ACHN (cell line): ENCODE results near the gene RAB3IL1.

Experiments
- DNase-seq: peaks from one replicate; pipeline ENCODE4 v3.0.0-alpha.2; 2015
- in situ Hi-C: cut with HindIII; loops from 2 replicates; pipeline ENCODE4 v1.10.0; 2017; ENCODE audit warnings: low sequenced_read_pairs, low pct_ligation_motif_present, low pct_unique_long_range_greater_than_20kb

RAB3IL1 gene

DNA sequence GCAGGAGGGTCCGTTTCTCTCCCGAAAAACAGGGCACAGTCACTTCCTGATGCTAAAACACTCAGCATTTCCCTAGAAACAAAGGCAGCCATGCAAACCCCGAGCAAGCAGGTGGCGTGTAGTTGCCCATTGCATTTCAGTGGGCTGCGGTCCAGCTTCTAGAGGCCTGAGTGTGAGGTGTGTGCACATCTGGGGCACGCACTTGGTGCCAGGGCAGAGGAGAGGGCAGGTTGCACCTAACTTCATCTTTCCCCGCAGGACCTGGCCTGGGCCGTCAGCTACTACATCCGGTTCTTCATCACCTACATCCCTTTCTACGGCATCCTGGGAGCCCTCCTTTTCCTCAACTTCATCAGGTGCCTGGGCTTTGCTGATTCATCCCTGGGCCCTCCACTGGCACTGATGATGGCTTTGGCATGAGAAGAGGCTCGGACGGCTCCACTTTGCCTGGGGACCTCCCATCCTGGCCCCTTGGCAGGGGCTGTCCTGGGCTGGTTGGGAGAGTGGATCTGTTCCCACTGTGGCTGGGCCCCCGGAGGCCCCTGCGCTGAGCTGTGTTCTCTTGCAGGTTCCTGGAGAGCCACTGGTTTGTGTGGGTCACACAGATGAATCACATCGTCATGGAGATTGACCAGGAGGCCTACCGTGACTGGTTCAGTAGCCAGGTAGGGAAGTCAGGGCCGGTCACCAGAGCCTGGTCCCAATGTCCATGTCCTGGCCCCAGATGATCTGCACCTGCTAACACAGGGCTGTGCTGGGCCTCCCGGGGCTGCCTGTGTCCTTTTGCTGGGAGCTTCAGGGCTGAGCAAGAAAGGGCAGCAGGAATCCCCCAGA, 54.4 kb downstream of the RAB3IL1 start:
- no peak for DNase-seq
- in situ Hi-C loops = no loop called here

GRCh38 chr11:61861634-61862033, 55.7 kb downstream of the RAB3IL1 start:
- DNase-seq = no peak
- in situ Hi-C loops = no loop called here

GRCh38 chr11:61860054-61860903, 57.1 kb downstream of the RAB3IL1 start:
- in situ Hi-C loops = no loop called here
- DNase-seq = no peak

DNA sequence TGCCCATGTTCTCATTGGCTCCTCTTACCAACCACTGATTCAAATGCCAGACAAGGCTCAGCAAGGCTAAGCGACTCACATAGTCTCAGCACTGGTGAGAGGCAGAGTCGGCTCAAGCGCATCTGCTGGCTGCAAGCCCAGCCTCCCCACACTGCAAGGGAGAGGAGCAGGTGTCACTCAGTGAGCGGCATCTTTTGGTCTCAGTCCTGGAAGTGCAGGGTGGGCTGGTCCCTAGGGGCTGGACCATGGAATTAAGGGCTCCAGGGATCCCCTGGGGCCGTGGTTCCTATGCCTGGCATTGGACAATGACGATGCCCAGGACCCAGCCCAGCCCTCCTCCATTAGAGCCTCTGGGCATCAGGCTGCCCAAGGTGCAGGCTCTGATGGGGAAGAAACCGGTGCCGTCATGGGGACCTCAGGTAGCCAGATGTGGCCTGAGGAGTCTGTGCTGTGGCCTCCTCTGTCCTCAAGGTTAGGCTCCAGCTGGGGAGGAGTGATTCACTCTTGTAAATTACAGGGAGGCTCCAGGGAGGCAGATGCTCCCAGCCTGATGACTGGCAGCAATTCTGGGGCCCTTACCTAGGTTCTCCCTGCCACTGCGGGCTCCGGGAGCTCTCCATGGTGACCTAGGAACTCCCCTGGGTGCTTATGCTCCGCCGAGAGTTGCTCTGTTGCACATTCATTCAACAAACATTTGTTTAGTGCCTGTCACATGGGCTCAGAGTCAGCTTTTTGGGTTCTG, 61.3 kb downstream of the RAB3IL1 start:
- no peak for DNase-seq
- in situ Hi-C loops = no loop called here

DNA sequence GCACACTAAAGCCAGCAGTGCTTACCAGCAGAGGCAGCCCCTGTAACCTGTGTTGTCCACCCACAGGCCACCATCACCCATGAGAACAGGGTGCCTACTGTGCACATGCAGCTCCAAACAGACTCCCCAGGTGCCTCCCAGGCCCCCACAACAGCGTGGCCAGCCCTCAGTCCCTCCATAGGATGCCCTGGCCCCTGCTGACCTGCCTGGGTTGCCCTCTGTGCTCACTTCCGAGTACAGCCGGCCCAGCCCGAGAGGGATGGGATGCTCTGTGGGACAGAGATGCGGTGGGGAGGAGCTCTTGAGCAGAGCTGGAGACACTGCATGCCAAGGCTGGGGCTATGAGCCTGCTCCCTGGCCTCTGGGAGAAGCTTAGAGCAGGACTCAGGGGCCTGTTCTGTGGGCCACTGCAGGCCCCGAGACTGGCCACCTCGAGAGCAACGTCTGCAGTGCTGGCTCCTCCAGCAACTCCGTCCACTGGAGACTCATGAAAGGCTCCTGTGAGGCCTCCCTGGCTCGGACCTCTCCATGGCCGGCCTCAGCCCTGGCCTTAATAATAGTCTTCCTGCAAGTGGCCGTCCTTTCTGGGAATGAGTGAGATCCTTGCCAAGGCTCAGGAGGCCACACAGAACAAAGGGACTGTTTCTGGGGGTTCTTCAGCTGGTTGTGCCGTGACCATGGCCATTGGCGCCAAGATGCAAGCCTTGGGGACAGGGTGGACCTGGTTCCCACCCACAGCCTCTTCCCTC, 62.2 kb downstream of the RAB3IL1 start:
- no peak for DNase-seq
- in situ Hi-C loops = no loop called here

DNA sequence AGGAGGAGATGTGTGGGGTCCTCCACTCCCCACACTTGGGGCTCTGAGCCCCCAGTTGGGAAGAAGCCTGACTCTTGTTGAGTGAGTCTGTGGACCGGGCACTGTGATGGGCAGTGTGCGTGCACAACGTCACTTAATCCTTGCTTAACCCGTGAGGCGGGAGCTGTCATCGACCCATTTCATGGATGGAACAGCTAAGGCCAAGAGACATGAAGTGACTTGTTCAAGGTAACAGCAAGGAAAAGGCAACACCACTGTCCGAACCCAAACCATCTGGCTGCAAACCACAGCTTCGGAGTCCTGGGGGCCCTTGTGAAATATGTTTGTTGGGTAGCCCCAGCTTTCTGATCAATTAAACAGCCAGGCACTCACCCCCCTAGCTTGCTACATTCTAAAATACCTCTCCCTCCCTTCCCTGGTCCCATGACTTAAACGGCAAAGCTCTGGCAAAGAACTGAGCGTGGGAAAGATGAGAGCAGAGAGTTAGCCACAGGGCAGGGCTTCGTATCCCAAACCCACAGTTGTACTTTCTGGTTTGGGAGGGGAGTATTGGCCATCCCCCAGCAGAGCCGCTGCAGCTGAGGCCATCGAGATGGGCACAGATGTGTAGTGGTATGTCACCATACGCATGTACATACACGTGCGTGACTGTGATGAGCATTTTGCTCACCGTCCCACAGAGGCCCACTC, 63.0 kb downstream of the RAB3IL1 start:
- no peak for DNase-seq
- in situ Hi-C loops = no loop called here

- no peak for DNase-seq
- in situ Hi-C loops = no loop called here
Observed at GRCh38 chr11:61853698-61854169, 63.6 kb downstream of the RAB3IL1 start.

GRCh38 chr11:61851900-61852295, 65.5 kb downstream of the RAB3IL1 start:
- in situ Hi-C loops = no loop called here
- DNase-seq = no peak

DNA sequence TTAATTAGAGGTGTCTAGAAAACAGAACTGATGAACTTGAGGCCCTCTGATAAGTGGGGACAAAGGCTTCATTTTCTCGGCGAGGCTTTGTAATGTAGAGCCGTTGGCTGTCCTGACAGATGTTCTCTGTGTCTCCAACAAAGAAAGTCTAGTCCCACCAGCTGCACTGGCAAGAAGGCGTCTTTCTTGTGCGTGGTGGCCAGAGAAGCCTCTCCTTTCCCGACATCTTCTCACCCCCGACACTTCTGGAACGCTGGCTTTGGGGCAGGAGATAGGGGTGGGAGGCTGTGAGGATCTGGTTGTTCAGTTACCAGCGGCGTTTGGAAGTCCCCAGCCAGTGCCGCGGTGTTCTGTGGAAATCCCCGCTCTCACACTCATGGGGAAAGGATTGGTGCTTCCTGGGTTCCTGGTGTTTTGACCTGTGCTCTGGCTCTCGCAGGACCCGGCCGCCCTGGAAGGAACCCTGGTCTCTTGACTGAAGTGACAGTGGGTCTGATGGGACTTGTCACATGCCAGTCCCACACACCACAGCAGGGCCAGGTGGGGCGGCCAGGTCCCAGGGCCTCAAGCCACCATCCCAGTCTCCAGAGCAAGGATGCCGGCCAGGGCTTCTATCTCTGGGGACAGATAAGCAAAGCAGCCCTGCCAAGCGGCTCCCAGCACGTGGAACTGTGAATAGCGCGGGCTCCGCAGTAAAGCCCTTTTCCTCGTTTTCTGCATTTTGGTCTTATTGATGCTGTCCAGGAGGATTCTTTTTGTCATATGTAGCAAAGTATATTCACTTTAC, 66.1 kb downstream of the RAB3IL1 start:
- no peak for DNase-seq
- in situ Hi-C loops = no loop called here

DNA sequence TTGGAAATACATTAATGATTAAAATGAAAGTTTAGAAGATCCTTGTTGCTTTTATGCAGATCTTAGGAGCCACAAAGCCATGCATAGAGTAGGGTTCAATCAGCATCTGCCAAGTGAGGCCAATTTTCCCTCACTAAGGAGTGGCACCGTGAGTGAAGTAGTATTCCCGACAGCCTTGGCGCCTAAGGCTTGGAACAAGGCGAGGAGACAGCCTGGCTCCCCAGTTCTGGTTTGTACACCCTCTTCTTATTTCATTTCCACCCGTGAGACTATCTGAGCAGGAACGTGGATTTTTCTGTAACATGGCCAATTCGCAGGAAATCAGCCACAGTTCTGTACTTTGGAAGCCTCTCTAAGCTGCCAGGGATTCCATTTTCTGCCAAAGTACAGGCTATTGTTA, 66.7 kb downstream of the RAB3IL1 start:
- in situ Hi-C loops = no loop called here
- no peak for DNase-seq

DNA sequence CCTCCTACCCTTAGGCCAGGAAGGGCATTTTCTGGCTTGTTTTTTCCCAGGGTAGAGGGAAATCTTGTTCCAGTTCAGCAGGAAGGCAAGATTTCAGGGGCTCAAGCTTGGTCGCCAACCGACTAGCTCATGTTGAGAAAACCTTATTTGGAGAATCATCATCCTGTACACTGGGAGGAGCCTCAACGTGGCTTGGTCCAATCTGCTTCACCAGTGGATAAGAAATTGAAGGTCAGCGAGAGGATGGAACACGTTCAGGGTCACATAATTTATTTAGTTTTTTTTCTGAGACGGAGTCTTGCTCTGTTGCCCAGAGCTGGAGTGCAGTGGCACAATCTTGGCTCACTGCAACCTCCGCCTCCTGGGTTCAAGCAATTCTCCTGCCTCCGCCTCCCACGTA, 68.7 kb downstream of the RAB3IL1 start:
- in situ Hi-C loops = no loop called here
- no peak for DNase-seq

DNA sequence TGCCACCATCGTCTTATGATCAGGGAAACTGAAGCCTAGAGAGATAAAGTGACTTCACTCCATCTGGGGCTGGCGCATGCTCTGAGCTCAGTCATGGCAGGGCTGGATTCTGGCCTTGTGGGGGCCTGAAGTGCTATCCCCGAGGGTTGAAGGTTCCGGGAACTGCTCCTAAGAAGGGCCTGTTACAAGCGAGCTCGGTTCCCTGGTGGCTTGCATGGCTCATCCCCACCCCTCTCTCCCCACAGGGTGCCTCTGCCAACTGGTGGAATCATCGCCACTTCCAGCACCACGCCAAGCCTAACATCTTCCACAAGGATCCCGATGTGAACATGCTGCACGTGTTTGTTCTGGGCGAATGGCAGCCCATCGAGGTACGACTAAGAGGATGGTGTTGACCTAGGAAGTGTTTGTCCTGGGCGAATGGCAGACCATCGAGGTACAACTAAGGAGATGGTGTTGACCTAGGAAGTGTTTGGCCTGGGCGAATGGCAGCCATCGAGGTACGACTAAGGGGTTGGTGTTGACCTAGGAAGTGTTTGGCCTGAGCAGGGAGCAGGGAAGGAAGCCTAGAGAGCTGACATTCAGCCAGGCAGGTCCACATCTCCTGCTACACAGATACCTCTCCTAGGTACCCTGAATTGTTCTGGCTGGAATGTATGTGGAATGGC, 69.3 kb downstream of the RAB3IL1 start:
- no peak for DNase-seq
- in situ Hi-C loops = no loop called here
